OCI-LY7 (cell line): Measurements from ENCODE around the gene CNKSR3. TPM values are rescaled to one million over a fixed set of nuclear protein-coding genes. Genes with fewer than 3 reads are reported as not detected.

Experiments used
- BruUV-seq: library from RNA; stranded (reverse); fragments of 400-500 nt; replicated peaks from 2 replicates; lab custom pipeline; 2021; lab: Mats Ljungman, UMichigan
- CTCF ChIA-PET: fragments of 300-600 bp; sonication (Branson Sonifier 250); formaldehyde crosslinking; loops from one replicate; lab custom pipeline; 2022; ENCODE audit warnings: antibody characterized with exemption; ENCODE audit not compliant: unreplicated experiment; lab: Charles Lee
- POLR2A ChIA-PET: fragments of 300-600 bp; sonication (Branson Sonifier 250); formaldehyde crosslinking; loops from one replicate; lab custom pipeline; 2022; ENCODE audit warnings: antibody characterized with exemption; lab: Charles Lee
- DNase-seq: peaks from one replicate; pipeline ENCODE4 v3.0.0-alpha.2; 2015; ENCODE audit warnings: low spot score
- H2AFZ ChIP-seq: fragments of 200-600 bp; sonication (generic), shearing (Covaris generic); 2 replicates; pipeline ENCODE4 v1.6.1; 2014; ENCODE audit warnings: mild to moderate bottlenecking, antibody characterized with exemption, low read length, moderate library complexity
- H3K27ac ChIP-seq: fragments of 200-600 bp; sonication (generic); 2 replicates; pipeline ENCODE4 v1.5.1; 2014; ENCODE audit warnings: mixed run types, low read depth, mild to moderate bottlenecking, moderate library complexity, low read length, inconsistent platforms; ENCODE audit not compliant: poor library complexity, severe bottlenecking
- H3K36me3 ChIP-seq: fragments of 200-600 bp; sonication (generic); 2 replicates; pipeline ENCODE4 v1.6.1; 2014; ENCODE audit warnings: mild to moderate bottlenecking, antibody characterized with exemption, low read length, moderate library complexity, mixed read lengths; ENCODE audit not compliant: insufficient read depth
- H3K4me1 ChIP-seq: fragments of 200-600 bp; sonication (generic); 2 replicates; pipeline ENCODE4 v1.5.1; 2014; ENCODE audit warnings: mild to moderate bottlenecking, low read length; ENCODE audit not compliant: insufficient read depth, poor library complexity, severe bottlenecking
- H3K4me2 ChIP-seq: fragments of 200-600 bp; sonication (generic); 2 replicates; pipeline ENCODE4 v1.6.1; 2014; ENCODE audit warnings: mild to moderate bottlenecking, low read length
- H3K4me3 ChIP-seq: fragments of 200-600 bp; sonication (generic); 2 replicates; pipeline ENCODE4 v1.5.1; 2014; ENCODE audit warnings: mild to moderate bottlenecking, low read depth, low read length; ENCODE audit not compliant: poor library complexity, severe bottlenecking
- H3K79me2 ChIP-seq: fragments of 200-600 bp; sonication (generic); 2 replicates; pipeline ENCODE4 v1.6.1; 2016; ENCODE audit warnings: low read depth, mild to moderate bottlenecking, low read length, moderate library complexity, mixed read lengths; ENCODE audit not compliant: insufficient read depth
- H3K9me2 ChIP-seq: fragments of 200-600 bp; sonication (generic); 2 replicates; pipeline ENCODE4 v1.6.1; 2016; ENCODE audit warnings: mild to moderate bottlenecking, low read length, mixed read lengths; ENCODE audit not compliant: insufficient read depth
- H3K9me3 ChIP-seq: fragments of 200-600 bp; sonication (generic); 2 replicates; pipeline ENCODE4 v1.6.1; 2014; ENCODE audit warnings: mild to moderate bottlenecking, mixed run types, low read length, mixed read lengths
- H4K20me1 ChIP-seq: fragments of 200-600 bp; sonication (generic); 2 replicates; pipeline ENCODE4 v1.6.1; 2014; ENCODE audit warnings: mild to moderate bottlenecking, antibody characterized with exemption, low read length, moderate library complexity, mixed read lengths; ENCODE audit not compliant: insufficient read depth
- EZH2phosphoT487 ChIP-seq: fragments of 200-600 bp; sonication (generic); IDR thresholded peaks from 2 replicates; pipeline ENCODE4 v1.6.1; 2018; ENCODE audit warnings: low read depth, borderline replicate concordance, mild to moderate bottlenecking, mixed run types, antibody characterized with exemption, low read length, moderate library complexity, mixed read lengths
- intact Hi-C: fragments of 100-400 bp; cut with micrococcal nuclease; formaldehyde crosslinking; loops from one replicate; pipeline ENCODE4 v1.10.0; 2022; ENCODE audit not compliant: unreplicated experiment
- total RNA-seq, 2 experiments: library from RNA; depleted of rRNA in 1 of 2; stranded (reverse); fragments of >200 nt in 1 of 2; shearing (Covaris generic) in 1 of 2; gene quantifications; 2 replicates each; pipeline ENCODE4 v1.2.3, GENCODE V29; 2014 to 2022
- TF ChIP-seq, protein P1 (sequence below): fragments of 200-600 bp; sonication (generic); conservative IDR thresholded peaks from 2 replicates; pipeline ENCODE4 v1.5.1; 2014; ENCODE audit warnings: mild to moderate bottlenecking, antibody characterized with exemption, low read length, moderate library complexity, mixed read lengths

The CNKSR3 gene
- total RNA-seq, 2 experiments from 2014 or later, result not detected

DNA sequence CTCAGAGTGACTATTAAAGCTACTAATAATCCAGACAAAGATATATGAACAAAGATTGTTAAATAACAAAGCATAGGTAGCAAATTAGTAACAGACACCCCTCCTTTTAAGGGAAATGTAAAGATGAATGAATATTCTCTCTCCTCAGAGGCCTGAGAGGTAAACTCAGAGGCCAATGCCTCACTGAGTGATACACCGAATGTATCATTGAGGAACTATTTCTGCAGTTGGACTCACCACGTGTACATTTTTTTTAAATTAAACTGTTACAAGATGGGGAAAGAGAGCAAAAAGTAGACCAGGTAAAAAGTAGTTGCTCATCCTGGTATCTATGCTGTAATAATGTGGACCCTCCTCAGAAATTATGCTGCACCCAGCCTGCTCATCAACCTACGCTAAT lies 81.6 kb downstream of the CNKSR3 start:
- Histone ChIP-seq H3K4me3 (no peak overlapping the region), H4K20me1 (no peaks in the 10 kb centered on the region), H3K9me3 (no peaks in the 10 kb centered on the region), H3K4me1 (no peaks in the 10 kb centered on the region), H2AFZ (no peak overlapping the region), H3K36me3 (no peaks in the 10 kb centered on the region), H3K4me2 (no peak overlapping the region), H3K79me2 (no peaks in the 10 kb centered on the region), H3K9me2 (no peaks in the 10 kb centered on the region), H3K27ac (no peak overlapping the region)
- POLR2A ChIA-PET, result no interaction called here
- TF ChIP-seq EZH2phosphoT487, result no peak
- TF ChIP-seq, protein P1, sequence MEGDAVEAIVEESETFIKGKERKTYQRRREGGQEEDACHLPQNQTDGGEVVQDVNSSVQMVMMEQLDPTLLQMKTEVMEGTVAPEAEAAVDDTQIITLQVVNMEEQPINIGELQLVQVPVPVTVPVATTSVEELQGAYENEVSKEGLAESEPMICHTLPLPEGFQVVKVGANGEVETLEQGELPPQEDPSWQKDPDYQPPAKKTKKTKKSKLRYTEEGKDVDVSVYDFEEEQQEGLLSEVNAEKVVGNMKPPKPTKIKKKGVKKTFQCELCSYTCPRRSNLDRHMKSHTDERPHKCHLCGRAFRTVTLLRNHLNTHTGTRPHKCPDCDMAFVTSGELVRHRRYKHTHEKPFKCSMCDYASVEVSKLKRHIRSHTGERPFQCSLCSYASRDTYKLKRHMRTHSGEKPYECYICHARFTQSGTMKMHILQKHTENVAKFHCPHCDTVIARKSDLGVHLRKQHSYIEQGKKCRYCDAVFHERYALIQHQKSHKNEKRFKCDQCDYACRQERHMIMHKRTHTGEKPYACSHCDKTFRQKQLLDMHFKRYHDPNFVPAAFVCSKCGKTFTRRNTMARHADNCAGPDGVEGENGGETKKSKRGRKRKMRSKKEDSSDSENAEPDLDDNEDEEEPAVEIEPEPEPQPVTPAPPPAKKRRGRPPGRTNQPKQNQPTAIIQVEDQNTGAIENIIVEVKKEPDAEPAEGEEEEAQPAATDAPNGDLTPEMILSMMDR, result no peak
- DNase-seq, result no peak
- CTCF ChIA-PET, result no interaction called here
- no TSS peak for BruUV-seq
- intact Hi-C loops, result no loop called here

DNA sequence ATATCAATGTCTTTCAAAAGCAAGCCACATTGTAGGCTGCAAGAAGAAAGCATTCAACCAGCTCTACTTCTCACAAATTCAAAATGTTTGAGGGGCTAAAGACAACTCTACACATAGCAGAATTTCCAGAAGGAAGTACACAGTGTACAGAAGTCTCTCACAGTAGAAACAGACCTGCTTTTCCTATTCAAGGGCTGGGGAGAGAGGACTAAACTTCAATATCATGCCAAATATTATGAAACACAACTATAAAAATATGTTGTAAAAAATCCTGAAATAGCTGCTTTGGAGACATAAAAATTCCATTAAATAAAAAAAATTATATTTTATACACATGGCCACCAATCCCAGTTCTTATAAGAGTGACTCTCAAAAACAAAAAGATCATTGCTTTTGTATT lies 83.0 kb downstream of the CNKSR3 start:
- no peak for DNase-seq
- TF ChIP-seq, protein P1, result no peak
- TF ChIP-seq EZH2phosphoT487, result no peak
- Histone ChIP-seq H3K27ac (no peak overlapping the region), H3K4me1 (no peaks in the 10 kb centered on the region), H2AFZ (no peak overlapping the region), H3K36me3 (no peaks in the 10 kb centered on the region), H3K9me3 (no peaks in the 10 kb centered on the region), H3K9me2 (no peaks in the 10 kb centered on the region), H3K4me2 (no peak overlapping the region), H3K79me2 (no peaks in the 10 kb centered on the region), H4K20me1 (no peaks in the 10 kb centered on the region), H3K4me3 (no peak overlapping the region)
- intact Hi-C loops, result no loop called here
- ChIA-PET POLR2A (no interaction called here), CTCF (no interaction called here)
- BruUV-seq, result no TSS peak

DNA sequence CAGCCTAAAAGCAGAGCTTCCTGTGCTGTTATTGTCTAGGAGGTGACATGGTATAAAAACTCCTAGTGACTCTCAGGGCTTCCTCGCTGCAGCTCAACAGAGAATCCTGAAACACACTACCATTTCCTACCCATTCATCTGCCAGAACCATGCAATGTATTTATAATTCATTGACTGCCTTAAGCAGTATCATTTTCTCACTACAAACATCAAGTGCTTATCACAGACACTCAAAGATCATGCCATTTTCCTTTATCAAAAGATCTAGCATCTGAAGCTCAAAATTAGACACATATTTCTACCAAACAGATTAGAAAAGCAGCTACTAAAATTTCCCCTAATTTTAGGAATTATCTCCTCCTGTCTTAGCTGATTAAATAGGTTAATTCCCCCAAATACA lies 83.5 kb downstream of the CNKSR3 start:
- no TSS peak for BruUV-seq
- Histone ChIP-seq H3K9me2 (no peaks in the 10 kb centered on the region), H4K20me1 (no peaks in the 10 kb centered on the region), H2AFZ (no peak overlapping the region), H3K4me1 (no peaks in the 10 kb centered on the region), H3K36me3 (no peaks in the 10 kb centered on the region), H3K79me2 (no peaks in the 10 kb centered on the region), H3K9me3 (no peaks in the 10 kb centered on the region), H3K27ac (no peak overlapping the region), H3K4me3 (no peak overlapping the region), H3K4me2 (no peak overlapping the region)
- intact Hi-C loops, result no loop called here
- no peak for DNase-seq
- ChIA-PET POLR2A (no interaction called here), CTCF (no interaction called here)
- TF ChIP-seq, protein P1, result no peak
- TF ChIP-seq EZH2phosphoT487, result no peak
